GM23338 (cell line): Measurements from ENCODE around the gene PNMA1. TPM values are rescaled to one million over a fixed set of nuclear protein-coding genes. Genes with fewer than 3 reads are reported as not detected.

Source experiments
- ATAC-seq: fragments of 200-7000 bp; cut with Tn5 transposase; 3 replicates; pipeline ENCODE4 v1.9.1; 2020
- DNase-seq: peaks from one replicate; pipeline ENCODE4 v3.0.0-alpha.2; 2015; ENCODE audit warnings: low spot score
- H2AFZ ChIP-seq: fragments of 200-600 bp; sonication (generic); 2 replicates; pipeline ENCODE4 v1.8.0; 2016; ENCODE audit warnings: antibody characterized with exemption, mild to moderate bottlenecking, moderate library complexity
- H3F3A ChIP-seq: fragments of 200-600 bp; sonication (generic); replicated peaks from 2 replicates; pipeline ENCODE4 v1.8.0; 2017; ENCODE audit warnings: antibody characterized with exemption, mixed run types, low read depth
- H3K27ac ChIP-seq: fragments of 200-600 bp; sonication (generic); 2 replicates; pipeline ENCODE4 v1.6.1; 2016; ENCODE audit warnings: low read depth
- H3K27me3 ChIP-seq: fragments of 200-600 bp; sonication (generic); 2 replicates; pipeline ENCODE4 v1.8.0; 2016; ENCODE audit warnings: mild to moderate bottlenecking, mixed run types, moderate library complexity; ENCODE audit not compliant: insufficient read depth
- H3K36me3 ChIP-seq: fragments of 200-600 bp; sonication (generic); 2 replicates; pipeline ENCODE4 v1.8.0; 2016; ENCODE audit warnings: mild to moderate bottlenecking; ENCODE audit not compliant: insufficient read depth
- H3K4me1 ChIP-seq: fragments of 200-600 bp; sonication (generic); 2 replicates; pipeline ENCODE4 v1.8.0; 2016; ENCODE audit warnings: mild to moderate bottlenecking, moderate library complexity; ENCODE audit not compliant: insufficient read depth
- H3K4me2 ChIP-seq: fragments of 200-600 bp; sonication (generic); 2 replicates; pipeline ENCODE4 v1.7.1; 2017; ENCODE audit warnings: mixed run types
- H3K4me3 ChIP-seq: fragments of 200-600 bp; sonication (generic); 2 replicates; pipeline ENCODE4 v1.6.1; 2016; ENCODE audit warnings: mixed run types
- H3K79me2 ChIP-seq: fragments of 200-600 bp; sonication (generic); replicated peaks from 2 replicates; pipeline ENCODE4 v1.8.0; 2017; ENCODE audit warnings: mild to moderate bottlenecking; ENCODE audit not compliant: insufficient read depth
- H3K9me2 ChIP-seq: fragments of 200-600 bp; sonication (generic); 2 replicates; pipeline ENCODE4 v1.8.0; 2017; ENCODE audit not compliant: insufficient read depth
- H4K20me1 ChIP-seq: fragments of 200-600 bp; sonication (generic); replicated peaks from 2 replicates; pipeline ENCODE4 v1.8.0; 2017; ENCODE audit warnings: mild to moderate bottlenecking; ENCODE audit not compliant: insufficient read depth
- H3K27ac Mint-ChIP-seq: 2 replicates; pipeline ENCODE4 v1.8.0; 2020; ENCODE audit warnings: inconsistent platforms, mild to moderate bottlenecking, moderate library complexity, mixed read lengths
- H3K27me3 Mint-ChIP-seq: 3 replicates; pipeline ENCODE4 v1.8.0; 2022; ENCODE audit warnings: low read depth, mild to moderate bottlenecking, moderate library complexity, mixed read lengths, inconsistent platforms; ENCODE audit not compliant: insufficient read depth, poor library complexity
- H3K36me3 Mint-ChIP-seq: 3 replicates; pipeline ENCODE4 v1.8.0; 2021; ENCODE audit warnings: low read depth, mild to moderate bottlenecking, inconsistent platforms, moderate library complexity, mixed read lengths
- H3K4me1 Mint-ChIP-seq: 3 replicates; pipeline ENCODE4 v1.8.0; 2020; ENCODE audit warnings: mild to moderate bottlenecking, inconsistent platforms, mixed read lengths
- H3K4me3 Mint-ChIP-seq: 3 replicates; pipeline ENCODE4 v1.8.0; 2021; ENCODE audit warnings: moderate library complexity, mild to moderate bottlenecking, inconsistent platforms, mixed read lengths
- H3K9me3 Mint-ChIP-seq: 3 replicates; pipeline ENCODE4 v1.8.0; 2020; ENCODE audit warnings: moderate library complexity, mild to moderate bottlenecking, inconsistent platforms, mixed read lengths
- CREB1 ChIP-seq: fragments of 250-450 bp; sonication (Bioruptor Pico); IDR thresholded peaks from 2 replicates; pipeline ENCODE4 v1.5.0; 2020; ENCODE audit warnings: low read depth, mild to moderate bottlenecking, moderate library complexity
- CTCF ChIP-seq, 2 experiments: fragments of 200-600 bp in 1 of 2; sonication (generic) in 1 of 2; conservative IDR thresholded peaks; 2 replicates each; pipeline versions ENCODE4 v1.5.1 to v1.6.1; 2016 to 2017; ENCODE audit warnings: antibody characterized with exemption in 2 of 2, low read depth in 2 of 2, mild to moderate bottlenecking in 2 of 2, moderate library complexity in 1 of 2
- EZH2 ChIP-seq: fragments of 200-600 bp; sonication (generic); IDR thresholded peaks from one replicate; pipeline ENCODE4 v1.8.0; 2017; ENCODE audit warnings: antibody characterized with exemption, mild to moderate bottlenecking, low read depth; ENCODE audit not compliant: unreplicated experiment
- EZH2phosphoT487 ChIP-seq: fragments of 200-600 bp; sonication (generic); IDR thresholded peaks from one replicate; pipeline ENCODE4 v1.8.1; 2018; ENCODE audit warnings: antibody characterized with exemption; ENCODE audit not compliant: unreplicated experiment
- JUNB ChIP-seq: IDR thresholded peaks from one replicate; pipeline ENCODE4 v1.6.1; 2016; ENCODE audit warnings: antibody characterized with exemption; ENCODE audit not compliant: unreplicated experiment
- NANOG ChIP-seq: IDR thresholded peaks from 2 replicates; pipeline ENCODE4 v1.6.1; 2016; ENCODE audit warnings: antibody characterized with exemption, borderline replicate concordance
- STAT1 ChIP-seq: IDR thresholded peaks from one replicate; pipeline ENCODE4 v1.6.1; 2016; ENCODE audit warnings: antibody characterized with exemption; ENCODE audit not compliant: unreplicated experiment
- ZNF462 ChIP-seq: fragments of 250-450 bp; sonication (Bioruptor Pico); IDR thresholded peaks from 2 replicates; pipeline ENCODE4 v1.5.0; 2020; ENCODE audit warnings: mild to moderate bottlenecking, moderate library complexity
- polyA plus RNA-seq: library from polyadenylated mRNA; unstranded; fragments of >200 nt; fragmentation: Nextera tagmentation; extraction: Ambion mirVana; gene quantifications from 2 replicates; pipeline ENCODE4 v1.2.1, GENCODE V29; 2016
- total RNA-seq: library from RNA; depleted of rRNA; stranded (reverse); fragments of >200 nt; shearing (Covaris generic); gene quantifications from 2 replicates; pipeline ENCODE4 v1.2.3, GENCODE V29; 2014

Gene PNMA1
- total and polyA plus RNA-seq, 2 experiments from 2014 or later = 18.2 to 32.9 TPM

- Histone ChIP-seq H3K4me2 (no peak overlapping the region), H3K27me3 (no peaks in the 10 kb centered on the region), H3F3A (0 out of 2 replicates have a peak, but pooled peaks cover 3% of the 10 kb centered on the region), H4K20me1 (no peaks in the 10 kb centered on the region; the same call in 1 of the 2 replicates), H2AFZ (no peak overlapping the region), H3K36me3 (no peaks in the 10 kb centered on the region), H3K4me3 (no peak overlapping the region), H3K27ac (no peak overlapping the region), H3K4me1 (peaks cover 8% of the 10 kb centered on the region), H3K79me2 (no peaks in the 10 kb centered on the region), H3K9me2 (no peaks in the 10 kb centered on the region)
- Mint-ChIP-seq H3K4me1 (peaks cover 13% of the 10 kb centered on the region; the same call in 2 of the 3 replicates), H3K36me3 (peaks cover 22% of the 10 kb centered on the region), H3K27me3 (peaks cover 9% of the 10 kb centered on the region), H3K27ac (no peak overlapping the region), H3K4me3 (no peak overlapping the region), H3K9me3 (no peaks in the 10 kb centered on the region)
- no peak for ATAC-seq
- DNase-seq = no peak
- TF ChIP-seq ZNF462 (CRISPR knock-in tag) = no peak
- TF ChIP-seq JUNB = no peak
- TF ChIP-seq EZH2 = no peak
- TF ChIP-seq CREB1 (CRISPR knock-in tag) = no peak
- TF ChIP-seq STAT1 = no peak
- no peak for TF ChIP-seq CTCF (conservative IDR thresholded peaks at IDR 0.05; ENCODE audit: low read depth in 2 of 2)
- no peak for TF ChIP-seq EZH2phosphoT487
- TF ChIP-seq NANOG = no peak
Observed at GRCh38 chr14:73732006-73732405, 17.8 kb upstream of the PNMA1 start.
